ENCODE results near the gene NFATC2.

- no peak for TF ChIP-seq POLR2AphosphoS5 (IDR thresholded peaks at IDR 0.05; ENCODE audit: low read depth, low read length)
- TF ChIP-seq REST (IDR thresholded peaks at IDR 0.05; ENCODE audit: insufficient read depth in 1 of 2, low read depth in 2 of 2, low read length in 2 of 2) = no peak
- TF ChIP-seq TAF1 (IDR thresholded peaks at IDR 0.05; ENCODE audit: borderline replicate concordance, insufficient read depth, low read length) = no peak
- TF ChIP-seq SIN3A (IDR thresholded peaks at IDR 0.05; ENCODE audit: borderline replicate concordance, insufficient read depth, low read length) = no peak
These were observed 91.0 kb downstream of the NFATC2 start for GRCh38 chr20:51451484-51451883.

All from PFSK-1 (cell line).